T-helper 2 cell treated with Interferon-gamma antibody and Interleukin-4, amounts not matched to agents 100 ng/mL and 5 ng/mL, for 36 hours (primary cell): ENCODE data around the gene PLAAT3. TPM values are rescaled to one million over a fixed set of nuclear protein-coding genes. Genes with fewer than 3 reads are reported as not detected.
"Not testable (repeated sequence)": the region's sequence is repeated elsewhere in the genome, so short reads cannot be mapped to it uniquely, and the experiment has no call there.

Experiments used
- intact Hi-C: fragments of 100-400 bp; cut with micrococcal nuclease; formaldehyde crosslinking; loops from one replicate; pipeline ENCODE4 v1.15.1; 2023
- total RNA-seq: library from RNA; stranded (reverse); gene quantifications from 2 replicates; pipeline ENCODE4 v1.2.3, GENCODE V29; 2022

Gene PLAAT3
- total RNA-seq: 3.0 and 3.3 TPM in 2 replicates

DNA sequence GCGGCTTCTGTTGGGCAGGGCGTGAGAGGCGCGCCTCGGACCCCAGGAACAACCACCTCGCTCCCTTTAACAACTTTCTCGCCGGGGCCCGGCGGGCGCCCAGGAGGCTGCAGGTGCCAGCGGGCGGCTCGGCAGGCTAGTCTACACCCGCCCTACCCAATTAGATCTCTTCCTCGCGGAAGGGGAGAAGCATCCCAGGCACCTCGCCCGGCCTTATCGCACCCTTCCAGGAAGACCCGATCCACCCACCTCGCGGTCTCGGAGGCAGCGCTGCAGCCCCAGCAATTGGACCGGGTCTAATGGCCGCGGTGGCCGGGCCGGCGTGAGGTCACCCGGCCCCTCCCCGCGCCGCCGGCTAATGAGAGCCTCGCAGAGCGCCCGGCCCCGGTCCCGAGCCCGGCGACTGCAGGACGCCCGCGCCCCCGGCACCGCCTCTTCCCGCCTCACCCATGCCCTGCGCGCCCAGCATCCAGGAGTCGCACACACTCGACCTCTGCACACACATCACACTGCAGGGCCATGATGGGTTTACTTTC, at the start of gene PLAAT3:
Gene PLAAT3 (minus strand): TSS at position 298 of the 536 bp plus-strand sequence. CDS start 419 bp downstream, outside the sequence.
- intact Hi-C loops: loop anchor here (10.0 kb wide), 1 partner anchor 79 kb away; the partner anchor contains the start of gene PLAAT4

GRCh38 chr11:63663809-63664208, 49.6 kb upstream of the PLAAT3 start:
- intact Hi-C loops: no loop called here

- intact Hi-C loops: no loop called here
Observed at GRCh38 chr11:63660972-63661371, 46.7 kb upstream of the PLAAT3 start.

DNA sequence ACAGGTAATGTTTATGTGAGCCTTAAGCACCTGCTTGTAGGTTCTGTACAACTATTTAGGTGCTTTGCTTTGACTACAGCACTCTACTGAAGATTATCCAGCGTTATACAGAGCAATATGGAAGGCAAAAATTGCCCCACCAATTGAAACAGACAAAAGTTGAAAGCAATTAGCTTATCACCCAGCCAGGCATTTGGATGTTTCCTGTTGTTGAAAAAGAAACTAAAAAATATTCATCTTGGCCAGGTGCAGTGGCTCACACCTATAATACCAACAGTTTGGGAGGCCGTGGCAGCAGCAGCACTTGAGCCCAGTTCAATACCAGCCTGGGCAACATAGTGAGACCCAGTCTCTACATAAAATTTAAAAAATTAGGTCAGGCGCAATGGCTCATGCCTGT, 38.4 kb upstream of the PLAAT3 start:
- intact Hi-C loops: no loop called here

DNA sequence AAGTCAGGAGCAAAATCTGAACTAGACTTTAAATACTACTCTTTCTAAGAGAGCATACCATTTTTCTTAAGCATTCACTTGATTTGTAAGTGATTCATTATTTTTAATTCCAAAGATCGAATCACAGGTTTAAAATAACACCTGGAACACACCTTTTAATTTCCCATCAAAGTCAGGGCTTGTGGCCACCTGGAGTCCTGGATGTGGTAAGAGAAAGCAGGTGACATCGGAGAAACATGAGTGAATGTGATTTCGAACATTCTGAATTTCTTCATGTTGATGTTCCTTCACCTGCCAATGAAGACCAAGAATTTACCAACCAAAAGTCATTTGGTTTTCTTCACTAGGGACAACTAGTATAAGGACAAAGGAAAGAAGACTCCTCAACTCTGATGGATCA, 29.0 kb upstream of the PLAAT3 start:
- intact Hi-C loops: no loop called here

- intact Hi-C loops: no loop called here
Observed at GRCh38 chr11:63641727-63642126, 27.5 kb upstream of the PLAAT3 start.

- intact Hi-C loops: no loop called here
Observed at GRCh38 chr11:63639199-63639832, 25.1 kb upstream of the PLAAT3 start.

GRCh38 chr11:63638436-63638835, 24.2 kb upstream of the PLAAT3 start:
- intact Hi-C loops: not testable (repeated sequence)

DNA sequence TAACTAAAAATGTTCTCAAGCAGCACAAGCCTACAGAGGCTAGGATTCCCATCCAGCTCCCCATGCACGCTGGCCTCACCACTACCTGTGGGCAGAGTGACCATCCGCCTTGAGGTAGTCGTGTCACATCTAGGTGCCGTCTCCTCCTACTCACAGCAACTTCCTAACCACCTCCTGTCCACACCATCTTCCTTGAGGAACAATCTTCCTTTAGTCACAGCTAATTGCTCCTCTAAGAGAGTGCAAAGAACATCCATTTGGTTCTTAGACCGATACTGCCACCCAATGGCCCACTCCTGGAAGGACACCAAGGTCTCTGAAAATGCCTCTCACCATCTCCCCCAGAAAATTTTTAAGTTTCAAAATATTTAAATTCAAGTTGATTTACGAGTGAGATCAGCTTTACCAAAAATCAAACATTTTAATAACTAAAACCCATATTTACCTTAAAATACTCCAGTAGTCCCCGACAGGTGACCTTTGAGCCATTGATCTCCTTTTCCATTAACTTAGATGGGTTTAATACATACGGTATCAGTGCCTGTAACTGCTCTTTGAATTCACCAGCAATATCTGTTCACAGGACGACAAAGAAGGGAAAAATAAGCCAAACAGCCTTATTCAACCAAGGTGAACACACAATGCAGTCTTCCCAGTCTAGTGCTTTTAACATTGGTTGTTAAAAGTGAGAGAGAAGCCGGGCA, 21.7 kb upstream of the PLAAT3 start:
- intact Hi-C loops: loop anchor here (1.0 kb wide), 1 partner anchor 157 kb away; no protein-coding TSS in a partner anchor

DNA sequence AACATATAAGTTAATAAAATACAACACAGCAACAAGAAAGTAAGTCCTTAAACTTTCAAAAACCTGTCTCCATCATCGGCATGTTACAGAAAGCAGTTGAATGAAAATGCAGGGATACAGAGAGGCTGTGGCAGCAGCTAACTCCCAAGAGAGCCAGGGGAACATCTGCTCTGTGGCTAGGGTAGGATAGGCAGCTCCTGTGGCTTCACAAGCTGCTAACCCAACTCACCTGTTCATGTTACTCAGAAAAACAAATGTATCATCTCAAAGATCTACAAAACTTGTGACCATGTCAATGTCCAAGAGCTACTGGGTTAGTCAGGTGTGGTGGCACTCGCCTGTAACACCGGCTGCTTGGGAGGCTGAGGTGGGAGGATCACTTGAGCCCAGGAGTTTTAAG, 15.2 kb upstream of the PLAAT3 start:
- intact Hi-C loops: no loop called here

DNA sequence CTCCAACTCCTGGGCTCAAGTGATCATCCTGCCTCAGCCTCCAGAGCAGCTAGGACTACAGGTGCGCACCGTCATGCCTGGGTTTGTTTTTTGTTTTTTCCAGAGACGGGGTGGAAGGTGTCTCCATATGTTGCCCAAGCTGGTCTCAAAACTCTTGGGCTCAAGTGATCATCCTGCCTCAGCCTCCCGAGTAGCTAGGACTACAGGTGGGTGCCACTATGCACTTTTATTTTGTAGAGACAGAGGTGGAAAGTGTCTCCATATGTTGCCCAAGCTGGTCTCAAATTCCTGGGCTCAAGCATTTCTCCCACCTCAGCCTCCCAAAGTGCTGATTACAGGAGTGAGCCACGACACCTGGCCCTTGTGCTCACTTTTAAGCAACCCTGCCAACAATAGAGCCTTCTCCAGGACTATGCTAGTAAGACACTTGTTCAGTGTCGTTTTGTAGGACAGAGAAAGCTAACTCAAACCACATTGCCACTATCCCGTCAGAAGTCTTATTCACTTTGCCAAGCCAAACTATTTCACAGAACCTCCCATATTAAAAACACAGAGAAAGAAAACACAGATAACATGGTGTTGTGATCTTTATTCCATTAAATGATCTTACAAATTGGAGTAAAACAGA, 9.4 kb upstream of the PLAAT3 start:
- intact Hi-C loops: no loop called here

DNA sequence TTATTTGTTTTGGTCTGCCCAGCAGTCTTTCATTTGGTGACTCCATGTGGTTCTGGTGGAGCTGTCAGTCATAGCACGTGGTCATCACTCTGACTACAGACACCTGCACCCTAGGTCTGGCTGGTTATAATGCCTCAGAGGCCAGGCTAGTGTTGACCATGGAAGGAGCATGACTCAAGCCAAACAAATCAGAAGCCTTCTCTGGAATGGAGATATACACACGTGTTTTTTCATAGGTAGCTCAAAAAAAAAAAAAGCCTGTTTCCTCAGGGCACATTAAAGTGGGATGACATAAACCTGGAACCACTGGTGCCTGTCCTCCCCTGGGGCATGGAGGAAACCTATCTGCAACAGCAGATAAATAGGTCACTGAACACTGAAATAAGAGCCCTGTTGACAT, 8.1 kb upstream of the PLAAT3 start:
- intact Hi-C loops: no loop called here

- intact Hi-C loops: no loop called here
Observed at GRCh38 chr11:63621071-63621470, 6.8 kb upstream of the PLAAT3 start.

GRCh38 chr11:63619967-63620366, 5.7 kb upstream of the PLAAT3 start:
- intact Hi-C loops: loop anchor here (10.0 kb wide), 1 partner anchor 85 kb away; the partner anchor contains the start of gene PLAAT4

GRCh38 chr11:63617686-63618085, 3.5 kb upstream of the PLAAT3 start:
- intact Hi-C loops: loop anchor here (10.0 kb wide), 1 partner anchor 83 kb away; the partner anchor contains the start of gene PLAAT4

GRCh38 chr11:63616953-63617352, 2.7 kb upstream of the PLAAT3 start:
- intact Hi-C loops: loop anchor here (10.0 kb wide), 1 partner anchor 82 kb away; the partner anchor contains the start of gene PLAAT4

DNA sequence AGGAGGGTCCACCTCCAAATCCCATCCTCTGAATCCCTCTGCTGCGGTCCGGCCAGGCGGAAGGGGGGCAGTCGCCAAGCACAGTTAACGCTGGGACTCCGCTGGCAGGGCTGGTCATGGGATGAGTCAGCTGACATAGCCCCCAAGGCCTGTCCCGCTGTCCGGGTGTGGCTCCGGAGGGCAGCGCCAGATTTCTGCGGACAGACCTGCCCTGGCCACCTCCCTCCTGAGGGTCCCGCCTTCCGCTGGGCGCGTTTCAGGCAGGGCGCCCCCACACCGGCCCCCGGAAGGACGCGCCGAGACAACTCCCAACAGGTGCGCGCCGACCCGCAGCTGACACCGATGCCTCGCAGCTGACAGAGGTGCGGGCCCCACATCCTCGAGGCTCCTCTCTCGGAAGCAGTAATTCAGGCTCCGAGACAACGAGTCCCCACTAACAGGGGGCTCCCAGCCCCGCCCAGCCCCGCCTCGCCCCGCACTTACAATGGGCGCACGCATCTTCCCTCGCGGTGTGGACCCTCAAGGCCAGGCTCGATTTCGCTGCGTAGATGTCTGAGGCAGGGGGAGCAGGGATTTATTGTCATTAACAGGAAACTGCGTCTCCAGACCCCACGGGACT, 607 bp downstream of the PLAAT3 start:
- intact Hi-C loops: loop anchor here (10.0 kb wide), 1 partner anchor 79 kb away; the partner anchor contains the start of gene PLAAT4

DNA sequence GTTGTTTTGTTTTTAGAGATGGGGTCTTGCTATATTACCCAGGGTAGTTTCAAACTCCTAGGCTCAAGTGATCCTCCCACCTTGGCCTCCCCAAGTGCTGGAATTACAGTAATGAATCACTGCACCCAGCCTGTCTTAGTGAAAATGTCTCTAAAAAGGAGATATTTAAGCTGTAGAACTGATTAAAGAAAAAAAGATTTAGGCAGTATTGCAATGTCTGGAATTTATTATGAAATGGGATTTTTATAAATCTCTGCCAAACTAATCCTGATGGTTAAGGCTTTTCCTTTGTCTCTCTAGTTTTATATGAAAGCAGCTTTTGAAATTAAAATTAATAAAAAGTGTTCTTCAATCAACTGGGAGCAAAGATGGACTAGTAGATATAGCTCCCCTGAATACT, 2.1 kb downstream of the PLAAT3 start:
- intact Hi-C loops: loop anchor here (10.0 kb wide), 1 partner anchor 77 kb away; the partner anchor contains the start of gene PLAAT4

GRCh38 chr11:63611395-63611747, 2.9 kb downstream of the PLAAT3 start:
- intact Hi-C loops: loop anchor here (10.0 kb wide), 1 partner anchor 77 kb away; the partner anchor contains the start of gene PLAAT4

DNA sequence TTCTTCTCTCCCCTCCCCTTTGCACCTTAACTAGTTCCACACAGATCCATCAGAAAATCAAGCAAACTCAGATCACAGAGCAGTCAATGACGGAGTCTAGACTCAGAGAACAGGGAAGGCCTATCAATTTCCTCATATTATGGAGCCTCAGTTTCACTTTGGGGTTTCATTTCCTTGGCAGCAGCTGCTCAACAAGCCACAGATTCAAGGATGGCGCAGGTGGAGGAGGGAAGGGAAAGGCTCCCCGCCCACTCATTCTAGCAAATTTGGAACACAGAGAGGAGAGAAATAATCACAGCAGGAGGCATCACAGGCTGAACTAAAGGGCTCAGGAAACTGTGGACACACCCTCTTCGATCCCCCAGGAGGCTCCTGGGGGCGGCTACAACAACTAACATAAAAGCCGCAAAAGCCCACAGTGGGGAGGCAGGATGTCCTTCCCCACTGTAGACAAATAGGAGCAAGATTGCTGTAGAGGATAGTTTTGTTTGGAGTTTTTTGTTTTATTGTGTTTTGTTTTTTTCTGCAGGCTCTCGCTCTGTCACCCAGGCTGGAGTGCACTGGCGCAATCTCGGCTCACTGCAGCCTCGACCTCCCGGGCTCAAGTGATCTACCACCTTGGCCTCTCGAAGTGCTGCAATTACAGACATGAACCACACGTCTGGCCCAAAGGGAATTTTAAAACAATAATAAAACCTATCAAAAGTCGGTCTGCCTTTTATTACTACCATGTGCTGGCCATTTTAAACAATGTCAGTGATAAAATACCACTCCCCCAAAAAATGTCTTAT, 3.4 kb downstream of the PLAAT3 start:
- intact Hi-C loops: loop anchor here (10.0 kb wide), 1 partner anchor 76 kb away; the partner anchor contains the start of gene PLAAT4
